HEK293T (cell line): ENCODE data around the gene ZNF593OS.

Experiments used
- FOXM1 ChIP-seq: fragments of 450-650 bp; IDR thresholded peaks from 2 replicates; pipeline ENCODE4 v1.6.1; 2017; ENCODE audit warnings: mild to moderate bottlenecking, borderline replicate concordance
- ZNF384 ChIP-seq: fragments of 450-650 bp; IDR thresholded peaks from 2 replicates; pipeline ENCODE4 v1.6.1; 2016

- TF ChIP-seq FOXM1 = no peak
- TF ChIP-seq ZNF384 = no peak
Measured at GRCh38 chr1:26132834-26133167, 38.8 kb downstream of the ZNF593OS start.
